Measurements from ENCODE around the gene GPR157.

The GPR157 gene

DNA sequence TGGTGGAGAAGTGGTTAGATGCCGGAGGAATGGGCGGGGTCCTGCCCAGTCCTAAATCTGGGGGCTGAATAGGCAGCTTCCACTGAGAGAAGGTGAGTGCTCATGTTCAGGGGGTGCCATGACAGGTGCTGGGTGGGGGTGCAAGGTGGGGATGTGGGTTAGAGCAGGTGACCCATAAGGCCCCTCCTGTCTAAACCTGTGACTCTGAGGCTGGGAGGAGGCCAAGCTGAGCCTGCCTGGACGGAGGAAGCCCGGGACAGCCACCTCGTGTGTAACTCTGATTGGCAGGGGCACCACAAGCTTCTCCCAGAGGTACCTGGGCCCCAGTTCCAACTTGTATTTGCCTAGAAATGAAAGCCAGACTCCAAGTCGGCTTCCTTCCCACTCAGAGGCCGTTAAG, 10.7 kb downstream of the GPR157 start:
- no peak overlapping the region for H3K4ac ChIP-seq (ENCODE audit: low read depth, low read length)
- H3K14ac ChIP-seq (ENCODE audit: low read length), result no peak overlapping the region
- no peaks in the 10 kb centered on the region for H3K27me3 ChIP-seq (ENCODE audit: insufficient read depth, low read length)
- no peaks in the 10 kb centered on the region for H3K79me1 ChIP-seq (ENCODE audit: low read length)
- no peak overlapping the region for H3K4me2 ChIP-seq (ENCODE audit: low read length)
- no peak overlapping the region for H3K18ac ChIP-seq (ENCODE audit: low read length)
- no peak overlapping the region for H3K9ac ChIP-seq (ENCODE audit: low read length)
- peaks cover 1% of the 10 kb centered on the region for H3K79me2 ChIP-seq (ENCODE audit: control insufficient read depth, insufficient read depth, low read length, poor library complexity)
- DNase-seq, result no peak
- no peak overlapping the region for H4K8ac ChIP-seq (ENCODE audit: low read depth, low read length)
- no peak overlapping the region for H2BK12ac ChIP-seq (ENCODE audit: low read length)
- no peak overlapping the region for H2BK5ac ChIP-seq (ENCODE audit: low read depth, low read length, poor library complexity)
- no peak overlapping the region for H2BK120ac ChIP-seq (ENCODE audit: insufficient read depth, low read length, poor library complexity)
- H3K27ac ChIP-seq (ENCODE audit: low read depth, low read length), result no peak overlapping the region
- no peak overlapping the region for H2AK5ac ChIP-seq (ENCODE audit: low read length)
- no peak overlapping the region for H3K23ac ChIP-seq (ENCODE audit: low read length)
- no peaks in the 10 kb centered on the region for H3K36me3 ChIP-seq (ENCODE audit: control insufficient read depth in 1 of 2, insufficient read depth in 2 of 2, low read length in 2 of 2)
- H4K12ac ChIP-seq (ENCODE audit: low read depth, low read length), result no peak overlapping the region
- no peak overlapping the region for H3K4me3 ChIP-seq (ENCODE audit: low read depth, low read length)
- H3K4me1 ChIP-seq (ENCODE audit: control insufficient read depth in 1 of 2, insufficient read depth in 2 of 2, low read length in 2 of 2), result peaks cover 7% of the 10 kb centered on the region in 2 experiments
- no peaks in the 10 kb centered on the region for H3K9me3 ChIP-seq (ENCODE audit: insufficient read depth, low read depth, low read length)
- no peak overlapping the region for H4K91ac ChIP-seq (ENCODE audit: low read depth, low read length)
- H2AFZ ChIP-seq (ENCODE audit: insufficient read depth, low read length, poor library complexity), result no peak overlapping the region
- no CpG with 5 or more reads among the region's 7 CpGs for WGBS (ENCODE audit: extremely low coverage, insufficient coverage, insufficient read length)

DNA sequence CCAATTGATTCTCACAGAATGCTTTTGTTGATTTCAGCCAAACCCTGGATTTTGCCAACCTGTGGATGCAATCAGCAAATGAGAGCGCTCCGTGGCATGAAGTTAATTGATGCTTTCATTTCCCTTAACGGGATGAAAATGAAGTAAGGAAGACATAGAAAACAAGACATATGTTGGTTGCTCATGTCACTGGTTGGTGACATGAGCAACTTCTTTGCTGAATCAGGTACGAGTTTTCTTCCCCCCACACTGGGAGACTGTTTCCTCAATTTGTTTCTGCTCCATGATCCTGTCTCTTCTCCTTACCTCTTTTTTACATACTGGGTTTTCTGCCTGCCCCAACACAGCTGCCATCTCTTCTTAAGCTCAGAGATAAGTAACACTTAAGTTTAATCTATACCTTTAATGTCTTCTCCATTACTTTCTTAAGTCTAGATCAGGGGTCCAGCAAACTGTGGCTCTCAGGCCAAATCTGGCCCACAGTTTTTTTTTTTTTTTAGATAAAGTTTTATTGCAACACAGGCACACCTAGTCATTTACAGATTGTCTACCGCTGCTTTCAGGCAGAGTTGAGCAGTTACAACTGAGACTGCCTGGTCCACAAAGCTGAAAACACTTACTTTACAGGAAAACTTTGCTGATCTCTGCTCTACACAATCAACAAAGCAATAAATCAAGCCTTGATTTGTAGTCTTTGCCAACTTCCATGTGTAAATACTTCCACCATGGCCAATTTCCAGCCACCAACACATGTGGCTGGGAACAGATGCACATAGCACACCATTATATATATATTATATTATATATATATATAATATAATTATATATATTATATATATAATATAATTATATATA, 13.3 kb downstream of the GPR157 start:
- Histone ChIP-seq H3K9me3 (ENCODE audit: insufficient read depth, low read depth, low read length) (peaks cover 3% of the 10 kb centered on the region), H4K12ac (ENCODE audit: low read depth, low read length) (no peak overlapping the region), H3K4me2 (ENCODE audit: low read length) (no peak overlapping the region), H2BK12ac (ENCODE audit: low read length) (no peak overlapping the region), H3K18ac (ENCODE audit: low read length) (no peak overlapping the region), H3K36me3 (ENCODE audit: control insufficient read depth in 1 of 2, insufficient read depth in 2 of 2, low read length in 2 of 2) (no peaks in the 10 kb centered on the region), H4K8ac (ENCODE audit: low read depth, low read length) (no peak overlapping the region), H4K91ac (ENCODE audit: low read depth, low read length) (no peak overlapping the region), H3K27me3 (ENCODE audit: insufficient read depth, low read length) (no peaks in the 10 kb centered on the region), H3K9ac (ENCODE audit: low read length) (no peak overlapping the region), H3K4me3 (ENCODE audit: low read depth, low read length) (no peak overlapping the region), H2AFZ (ENCODE audit: insufficient read depth, low read length, poor library complexity) (no peak overlapping the region), H3K79me2 (ENCODE audit: control insufficient read depth, insufficient read depth, low read length, poor library complexity) (peaks cover 1% of the 10 kb centered on the region), H3K4me1 (ENCODE audit: control insufficient read depth in 1 of 2, insufficient read depth in 2 of 2, low read length in 2 of 2) (peaks cover 10 to 12% of the 10 kb centered on the region in 2 experiments), H2AK5ac (ENCODE audit: low read length) (no peak overlapping the region), H3K27ac (ENCODE audit: low read depth, low read length) (no peak overlapping the region), H3K4ac (ENCODE audit: low read depth, low read length) (no peak overlapping the region), H2BK5ac (ENCODE audit: low read depth, low read length, poor library complexity) (no peak overlapping the region), H3K23ac (ENCODE audit: low read length) (no peak overlapping the region), H3K79me1 (ENCODE audit: low read length) (no peaks in the 10 kb centered on the region), H3K14ac (ENCODE audit: low read length) (no peak overlapping the region), H2BK120ac (ENCODE audit: insufficient read depth, low read length, poor library complexity) (no peak overlapping the region)
- no peak for DNase-seq
- no CpG with 5 or more reads among the region's 5 CpGs for WGBS (ENCODE audit: extremely low coverage, insufficient coverage, insufficient read length)

DNA sequence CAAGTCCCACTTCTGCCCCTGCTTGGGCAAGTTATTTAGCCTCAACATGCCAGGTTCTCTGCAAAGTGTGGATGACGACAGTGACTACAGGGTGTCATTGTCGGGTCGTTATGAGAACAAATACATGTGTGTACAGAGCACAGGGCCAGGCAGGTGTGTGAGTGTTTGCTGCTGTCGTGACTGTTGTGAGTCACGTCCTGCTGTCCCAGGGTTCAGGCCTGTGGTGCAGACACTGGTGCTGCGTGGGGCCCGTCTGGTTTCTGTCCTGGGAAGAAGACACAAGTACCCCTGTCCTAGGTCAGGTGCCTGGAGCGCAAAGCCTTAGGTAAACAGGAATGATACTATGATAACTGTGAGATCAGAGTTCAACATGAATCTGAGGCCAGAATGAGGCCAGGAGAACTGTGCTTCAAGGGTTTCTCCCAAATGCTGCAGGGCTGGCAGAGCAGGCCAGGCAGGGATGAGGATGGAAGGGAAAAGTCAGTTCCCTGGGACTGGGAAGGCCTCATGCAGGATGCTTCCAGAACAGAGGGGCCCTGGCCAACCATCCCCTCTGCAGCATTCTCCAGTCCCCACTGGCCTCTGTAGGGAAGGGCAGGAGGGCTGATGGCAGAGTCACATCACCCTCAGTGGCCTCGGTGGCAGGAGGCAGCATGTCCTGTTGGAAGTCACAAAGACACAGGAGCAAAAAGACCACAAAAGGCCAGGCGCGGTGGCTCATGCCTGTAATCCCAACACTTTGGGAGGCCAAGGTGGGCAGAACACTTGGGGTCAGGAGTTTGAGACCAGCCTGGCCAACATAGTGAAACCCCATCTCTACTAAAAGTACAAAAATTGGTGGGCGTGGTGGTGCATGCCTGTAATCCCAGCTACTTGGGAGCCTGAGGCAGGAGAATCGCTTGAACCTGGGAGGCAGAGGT, 15.7 kb downstream of the GPR157 start:
- WGBS (ENCODE audit: extremely low coverage, insufficient coverage, insufficient read length), result no CpG with 5 or more reads among the region's 13 CpGs
- H3K23ac ChIP-seq (ENCODE audit: low read length), result no peak overlapping the region

DNA sequence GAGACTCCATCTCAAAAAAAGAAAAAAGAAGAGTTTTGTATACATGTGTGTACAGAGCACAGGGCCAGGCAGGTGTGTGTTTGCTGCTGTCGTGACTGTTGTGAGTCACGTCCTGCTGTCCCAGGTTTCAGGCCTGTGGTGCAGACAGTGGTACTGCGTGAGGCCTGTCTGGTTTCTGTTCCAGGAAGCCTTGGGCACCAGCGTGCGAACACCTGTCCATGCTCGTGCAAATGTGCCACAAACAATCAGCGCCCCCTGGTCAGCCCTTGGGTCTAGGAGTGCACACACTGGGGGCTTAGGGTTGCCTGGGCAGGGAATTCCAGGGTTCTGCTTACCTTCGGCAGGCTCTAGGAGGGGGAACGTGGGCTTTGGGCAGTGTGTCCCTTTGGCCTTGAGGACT, 16.9 kb downstream of the GPR157 start:
- H3K79me2 ChIP-seq (ENCODE audit: control insufficient read depth, insufficient read depth, low read length, poor library complexity), result peaks cover 1% of the 10 kb centered on the region
- WGBS (ENCODE audit: extremely low coverage, insufficient coverage, insufficient read length), result no CpG with 5 or more reads among the region's 9 CpGs
- no peak overlapping the region for H3K23ac ChIP-seq (ENCODE audit: low read length)

More for the DNA sequence above, 15.7 kb downstream of the GPR157 start:
- Histone ChIP-seq H2BK5ac (ENCODE audit: low read depth, low read length, poor library complexity) (no peak overlapping the region), H3K4me2 (ENCODE audit: low read length) (no peak overlapping the region), H3K27me3 (ENCODE audit: insufficient read depth, low read length) (no peaks in the 10 kb centered on the region), H2BK12ac (ENCODE audit: low read length) (no peak overlapping the region), H3K14ac (ENCODE audit: low read length) (no peak overlapping the region), H3K79me1 (ENCODE audit: low read length) (no peaks in the 10 kb centered on the region), H3K79me2 (ENCODE audit: control insufficient read depth, insufficient read depth, low read length, poor library complexity) (peaks cover 1% of the 10 kb centered on the region), H3K18ac (ENCODE audit: low read length) (no peak overlapping the region), H4K91ac (ENCODE audit: low read depth, low read length) (no peak overlapping the region), H4K8ac (ENCODE audit: low read depth, low read length) (no peak overlapping the region), H2AFZ (ENCODE audit: insufficient read depth, low read length, poor library complexity) (peak overlapping the region; percentile 12), H3K9me3 (ENCODE audit: insufficient read depth, low read depth, low read length) (peaks cover 3% of the 10 kb centered on the region), H4K12ac (ENCODE audit: low read depth, low read length) (no peak overlapping the region), H3K4ac (ENCODE audit: low read depth, low read length) (no peak overlapping the region), H3K4me1 (ENCODE audit: control insufficient read depth in 1 of 2, insufficient read depth in 2 of 2, low read length in 2 of 2) (peaks cover 8% of the 10 kb centered on the region in 2 experiments), H2BK120ac (ENCODE audit: insufficient read depth, low read length, poor library complexity) (no peak overlapping the region), H3K27ac (ENCODE audit: low read depth, low read length) (no peak overlapping the region), H3K36me3 (ENCODE audit: control insufficient read depth in 1 of 2, insufficient read depth in 2 of 2, low read length in 2 of 2) (peaks cover 0 to 7% of the 10 kb centered on the region in 2 experiments), H3K9ac (ENCODE audit: low read length) (no peak overlapping the region), H2AK5ac (ENCODE audit: low read length) (no peak overlapping the region), H3K4me3 (ENCODE audit: low read depth, low read length) (no peak overlapping the region)
- no peak for DNase-seq

More for the DNA sequence above, 16.9 kb downstream of the GPR157 start:
- no peak overlapping the region for H4K8ac ChIP-seq (ENCODE audit: low read depth, low read length)
- H3K4me3 ChIP-seq (ENCODE audit: low read depth, low read length), result no peak overlapping the region
- no peak overlapping the region for H2AK5ac ChIP-seq (ENCODE audit: low read length)
- H2BK12ac ChIP-seq (ENCODE audit: low read length), result no peak overlapping the region
- no peak overlapping the region for H3K4ac ChIP-seq (ENCODE audit: low read depth, low read length)
- no peak overlapping the region for H4K91ac ChIP-seq (ENCODE audit: low read depth, low read length)
- no peaks in the 10 kb centered on the region for H3K79me1 ChIP-seq (ENCODE audit: low read length)
- H3K36me3 ChIP-seq (ENCODE audit: control insufficient read depth in 1 of 2, insufficient read depth in 2 of 2, low read length in 2 of 2), result peaks cover 0 to 8% of the 10 kb centered on the region in 2 experiments
- H3K27ac ChIP-seq (ENCODE audit: low read depth, low read length), result no peak overlapping the region
- DNase-seq, result no peak
- no peak overlapping the region for H3K14ac ChIP-seq (ENCODE audit: low read length)
- H3K4me2 ChIP-seq (ENCODE audit: low read length), result no peak overlapping the region
- no peak overlapping the region for H3K18ac ChIP-seq (ENCODE audit: low read length)
- H3K9ac ChIP-seq (ENCODE audit: low read length), result no peak overlapping the region
- H3K4me1 ChIP-seq (ENCODE audit: control insufficient read depth in 1 of 2, insufficient read depth in 2 of 2, low read length in 2 of 2), result peaks cover 8% of the 10 kb centered on the region in 2 experiments
- H2BK120ac ChIP-seq (ENCODE audit: insufficient read depth, low read length, poor library complexity), result no peak overlapping the region
- no peaks in the 10 kb centered on the region for H3K27me3 ChIP-seq (ENCODE audit: insufficient read depth, low read length)
- H4K12ac ChIP-seq (ENCODE audit: low read depth, low read length), result no peak overlapping the region
- H3K9me3 ChIP-seq (ENCODE audit: insufficient read depth, low read depth, low read length), result peaks cover 3% of the 10 kb centered on the region
- H2BK5ac ChIP-seq (ENCODE audit: low read depth, low read length, poor library complexity), result no peak overlapping the region
- H2AFZ ChIP-seq (ENCODE audit: insufficient read depth, low read length, poor library complexity), result no peak overlapping the region
